B cell (primary cell): ENCODE results near the gene STX11.

ENCODE experiments used
- EZH2 ChIP-seq: IDR thresholded peaks from 2 replicates; pipeline ENCODE4 v1.6.1; 2012; ENCODE audit warnings: borderline replicate concordance, low read depth, mild to moderate bottlenecking, moderate library complexity, low read length; ENCODE audit not compliant: insufficient read depth, poor library complexity, severe bottlenecking
- TF ChIP-seq, protein P1 (sequence below): fragments of 200-600 bp; IDR thresholded peaks from one replicate; pipeline ENCODE4 v1.8.0; 2022; ENCODE audit warnings: antibody characterized with exemption, mild to moderate bottlenecking

DNA sequence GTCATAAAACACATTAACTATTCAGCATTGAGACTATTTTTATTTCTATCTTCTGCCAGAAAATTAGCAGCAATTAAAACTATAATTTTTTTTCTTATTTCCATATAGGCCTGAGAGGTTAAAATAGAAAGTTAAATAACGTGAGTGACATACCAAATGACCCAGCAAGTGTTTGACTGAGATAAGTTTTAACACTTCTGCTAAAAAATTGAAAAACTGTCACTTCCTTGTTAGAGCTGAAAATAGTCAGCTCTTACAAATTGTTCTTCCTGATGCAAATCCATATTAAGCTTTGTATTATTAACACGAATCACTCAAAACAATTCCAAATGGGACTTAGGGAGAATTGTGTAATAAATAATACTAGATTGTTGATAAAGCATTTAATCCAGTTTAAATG lies 26.5 kb upstream of the STX11 start:
- TF ChIP-seq, protein P1, sequence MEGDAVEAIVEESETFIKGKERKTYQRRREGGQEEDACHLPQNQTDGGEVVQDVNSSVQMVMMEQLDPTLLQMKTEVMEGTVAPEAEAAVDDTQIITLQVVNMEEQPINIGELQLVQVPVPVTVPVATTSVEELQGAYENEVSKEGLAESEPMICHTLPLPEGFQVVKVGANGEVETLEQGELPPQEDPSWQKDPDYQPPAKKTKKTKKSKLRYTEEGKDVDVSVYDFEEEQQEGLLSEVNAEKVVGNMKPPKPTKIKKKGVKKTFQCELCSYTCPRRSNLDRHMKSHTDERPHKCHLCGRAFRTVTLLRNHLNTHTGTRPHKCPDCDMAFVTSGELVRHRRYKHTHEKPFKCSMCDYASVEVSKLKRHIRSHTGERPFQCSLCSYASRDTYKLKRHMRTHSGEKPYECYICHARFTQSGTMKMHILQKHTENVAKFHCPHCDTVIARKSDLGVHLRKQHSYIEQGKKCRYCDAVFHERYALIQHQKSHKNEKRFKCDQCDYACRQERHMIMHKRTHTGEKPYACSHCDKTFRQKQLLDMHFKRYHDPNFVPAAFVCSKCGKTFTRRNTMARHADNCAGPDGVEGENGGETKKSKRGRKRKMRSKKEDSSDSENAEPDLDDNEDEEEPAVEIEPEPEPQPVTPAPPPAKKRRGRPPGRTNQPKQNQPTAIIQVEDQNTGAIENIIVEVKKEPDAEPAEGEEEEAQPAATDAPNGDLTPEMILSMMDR: no peak
- TF ChIP-seq EZH2: no peak
